Measurements from ENCODE around the gene FGD5.
"Not testable (repeated sequence)": the region's sequence is repeated elsewhere in the genome, so short reads cannot be mapped to it uniquely, and the experiment has no call there.

Gene FGD5

GRCh38 chr3:14902719-14903118, 84.0 kb downstream of the FGD5 start:
- DNase-seq (ENCODE audit: low read depth in 2 of 2): no peak

DNA sequence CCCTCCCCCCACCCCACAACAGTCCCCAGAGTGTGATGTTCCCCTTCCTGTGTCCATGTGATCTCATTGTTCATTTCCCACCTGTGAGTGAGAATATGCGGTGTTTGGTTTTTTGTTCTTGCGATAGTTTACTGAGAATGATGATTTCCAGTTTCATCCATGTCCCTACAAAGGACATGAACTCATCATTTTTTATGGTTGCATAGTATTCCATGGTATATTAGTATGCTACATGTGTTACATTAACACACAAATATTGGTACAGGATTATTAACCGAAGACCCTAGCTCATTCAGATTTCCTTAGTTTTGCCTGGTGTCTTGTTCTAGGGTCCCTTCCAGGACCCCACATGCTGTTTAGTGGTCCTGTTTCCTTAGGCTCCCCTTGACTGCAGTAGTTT, 84.7 kb downstream of the FGD5 start:
- DNase-seq (ENCODE audit: low read depth in 2 of 2): not testable (repeated sequence)

GRCh38 chr3:14905055-14905657, 86.4 kb downstream of the FGD5 start:
- DNase-seq (ENCODE audit: low read depth in 2 of 2): no peak

DNA sequence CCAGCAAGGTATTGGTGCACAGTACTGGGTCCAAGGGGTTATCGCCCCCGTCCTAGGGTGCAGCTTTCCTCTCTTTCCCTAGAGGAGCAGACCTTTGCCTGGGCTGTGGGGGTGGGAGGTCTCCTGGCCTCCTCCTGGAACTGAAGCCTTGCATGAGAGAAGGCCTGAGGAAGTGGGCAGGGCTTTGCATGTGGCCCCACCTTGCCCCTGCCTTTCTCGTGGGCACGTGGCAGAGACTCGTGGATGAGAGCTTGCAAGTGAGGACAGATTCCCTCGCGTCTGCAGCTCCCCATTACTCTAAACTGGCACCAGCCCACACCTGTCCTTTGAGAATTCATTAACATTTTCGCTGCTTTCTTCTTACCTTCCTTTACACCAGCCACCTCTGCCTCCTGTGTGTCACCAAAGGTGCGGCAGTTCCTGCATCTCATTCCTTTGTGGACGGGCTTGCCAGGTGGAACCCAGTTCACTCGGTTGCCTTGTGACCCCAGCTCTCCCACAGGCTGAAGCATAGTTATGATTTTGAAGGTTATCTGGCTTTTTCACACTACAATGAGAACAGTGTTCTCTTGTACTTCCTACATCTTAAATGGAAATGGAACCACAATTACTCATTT, 87.7 kb downstream of the FGD5 start:
- DNase-seq (ENCODE audit: low read depth in 2 of 2): no peak

- DNase-seq (ENCODE audit: low read depth in 2 of 2): no peak
Observed at GRCh38 chr3:14907043-14907966, 88.5 kb downstream of the FGD5 start.

DNA sequence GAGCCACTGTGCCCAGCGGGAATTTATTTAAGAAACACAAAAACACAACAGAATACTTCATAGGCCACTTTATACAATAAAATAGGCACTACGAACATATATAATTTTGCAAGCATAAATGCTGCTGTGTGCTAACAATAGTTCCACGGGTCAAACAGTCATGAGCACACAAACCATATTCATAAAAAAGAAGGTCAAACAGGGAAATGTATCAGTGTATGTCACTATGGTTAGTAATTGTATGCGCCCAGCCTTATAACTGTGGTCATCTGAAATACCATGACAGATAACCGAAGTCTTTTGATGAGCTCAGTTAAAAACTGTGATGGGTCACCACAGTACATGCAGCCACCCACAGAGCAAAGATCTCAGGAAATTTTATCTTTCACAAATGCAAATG, 90.5 kb downstream of the FGD5 start:
- no peak for DNase-seq (ENCODE audit: low read depth in 2 of 2)

DNA sequence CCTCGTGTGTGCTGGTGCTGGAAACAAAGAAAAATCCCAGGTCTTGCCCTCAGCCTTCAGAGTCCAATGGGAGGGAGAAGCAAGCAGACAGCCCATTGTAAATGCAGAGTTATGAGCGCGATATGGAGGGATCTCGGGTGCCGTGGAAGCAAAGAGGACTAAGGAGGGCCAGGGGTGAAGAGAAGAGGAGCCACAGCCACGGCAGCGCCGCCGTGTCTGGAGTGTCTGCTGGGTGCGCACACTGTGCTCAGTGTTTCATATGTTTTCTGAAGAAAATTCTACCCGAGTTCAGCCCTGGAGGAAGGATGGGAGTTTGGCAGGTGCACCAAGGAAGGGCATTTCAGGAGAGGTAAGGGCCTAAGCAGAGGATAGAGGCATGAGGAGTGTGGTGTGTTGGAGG, 92.9 kb downstream of the FGD5 start:
- DNase-seq (ENCODE audit: low read depth in 2 of 2): no peak

GRCh38 chr3:14913071-14913925, 94.5 kb downstream of the FGD5 start:
- no peak for DNase-seq (ENCODE audit: low read depth in 2 of 2)

- DNase-seq (ENCODE audit: low read depth in 2 of 2): no peak
Observed at GRCh38 chr3:14913926-14914778, 95.4 kb downstream of the FGD5 start.

GRCh38 chr3:14914779-14915117, 96.0 kb downstream of the FGD5 start:
- no peak for DNase-seq (ENCODE audit: low read depth in 2 of 2)

DNA sequence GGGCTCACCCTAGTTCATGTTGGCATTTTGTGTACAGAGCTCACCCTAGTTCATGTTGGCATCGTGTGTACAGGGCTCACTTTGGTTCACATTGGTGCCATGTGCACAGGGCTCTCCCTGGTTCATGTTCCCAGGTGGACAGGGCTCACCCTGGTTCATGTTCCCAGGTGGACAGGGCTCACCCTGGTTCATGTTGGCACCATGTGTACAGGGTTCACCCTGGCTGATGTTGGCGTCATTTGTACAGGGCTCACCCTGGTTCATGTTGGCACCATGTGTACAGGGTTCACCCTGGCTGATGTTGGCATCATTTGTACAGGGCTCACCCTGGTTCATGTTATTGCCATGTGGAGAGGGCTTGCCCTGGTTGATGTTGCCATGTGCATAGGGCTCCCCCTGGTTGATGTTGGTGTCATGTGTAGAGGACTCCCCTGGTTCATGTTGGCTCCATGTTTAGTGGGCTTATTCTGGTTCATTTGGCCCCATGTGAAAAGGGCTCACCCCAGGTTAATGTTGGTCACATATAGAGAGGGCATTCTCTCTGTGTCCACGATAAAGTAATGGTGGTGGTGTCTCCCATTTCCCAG, 97.0 kb downstream of the FGD5 start:
- no peak for DNase-seq (ENCODE audit: low read depth in 2 of 2)

GRCh38 chr3:14918356-14918860, 99.6 kb downstream of the FGD5 start:
- DNase-seq (ENCODE audit: low read depth in 2 of 2): no peak

GRCh38 chr3:14920536-14920935, 101.8 kb downstream of the FGD5 start:
- no peak for DNase-seq (ENCODE audit: low read depth in 2 of 2)

- DNase-seq (ENCODE audit: low read depth in 2 of 2): peak; percentile 54 to 57
Observed at GRCh38 chr3:14921034-14921616, 102.4 kb downstream of the FGD5 start.

GRCh38 chr3:14921811-14922705, 103.3 kb downstream of the FGD5 start:
- DNase-seq (ENCODE audit: low read depth in 2 of 2): no peak

- DNase-seq (ENCODE audit: low read depth in 2 of 2): no peak
Observed at GRCh38 chr3:14922863-14923262, 104.1 kb downstream of the FGD5 start.

DNA sequence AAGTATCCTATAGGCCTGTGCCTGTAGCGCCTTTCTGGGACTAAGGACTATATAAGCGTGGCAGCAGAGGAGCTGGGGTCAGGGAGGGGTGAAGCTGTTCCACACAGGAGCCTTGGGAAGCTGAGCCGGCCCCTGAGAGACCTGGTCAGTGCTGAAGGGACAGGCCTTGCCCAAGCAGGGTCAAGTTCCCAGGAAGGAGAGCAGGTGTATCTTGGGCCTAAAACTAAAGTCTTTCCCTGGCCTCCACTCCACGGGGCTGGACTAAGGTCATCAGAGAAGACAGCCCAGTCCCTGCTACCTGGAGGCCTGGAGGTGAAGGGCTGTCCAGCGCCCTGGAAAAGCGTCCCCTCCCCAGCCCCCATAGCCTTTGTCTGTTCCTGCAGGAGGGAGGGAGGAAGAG, 104.7 kb downstream of the FGD5 start:
- DNase-seq (ENCODE audit: low read depth in 2 of 2): no peak

DNA sequence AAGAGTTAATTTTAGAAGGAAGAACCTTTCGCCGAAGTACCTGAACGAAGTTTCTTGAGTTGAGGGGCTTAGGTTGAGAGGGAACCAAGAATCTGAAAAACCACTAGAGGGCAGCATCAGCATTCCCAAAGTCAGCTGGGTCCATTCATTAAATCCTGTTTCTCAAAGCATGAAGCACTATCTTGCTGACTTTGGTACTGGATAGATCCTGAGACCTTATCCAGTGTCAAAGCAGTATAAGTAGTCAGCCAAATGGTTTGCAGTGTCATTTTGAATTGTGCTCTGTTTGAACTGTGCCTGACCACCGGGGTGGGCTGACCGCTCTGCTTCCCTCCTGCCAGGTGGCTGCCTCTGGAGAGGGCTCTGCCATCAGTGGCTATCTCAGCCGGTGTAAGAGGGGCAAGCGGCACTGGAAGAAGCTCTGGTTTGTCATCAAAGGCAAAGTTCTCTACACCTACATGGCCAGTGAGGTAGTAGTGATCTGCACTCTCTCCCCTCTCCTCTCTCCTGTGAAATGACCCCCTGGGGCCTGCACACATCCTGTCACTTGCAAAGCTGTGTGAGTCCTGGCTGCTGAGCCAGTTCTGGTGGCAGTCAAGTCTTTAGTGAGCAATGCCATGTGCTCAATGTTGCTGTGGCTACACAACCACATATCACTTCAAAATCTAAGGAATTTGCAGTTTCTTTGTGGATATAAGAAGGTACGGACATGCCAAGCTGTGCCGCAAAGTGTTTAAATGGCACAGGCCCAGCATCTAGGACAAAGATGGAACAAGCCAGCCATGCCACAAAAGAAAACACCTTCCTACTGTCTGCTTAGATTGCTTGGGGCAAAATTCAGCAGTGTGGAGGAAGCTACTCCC, 107.2 kb downstream of the FGD5 start:
- DNase-seq (ENCODE audit: low read depth in 2 of 2): no peak
